Right atrium auricular region (tissue), 2 donors: Measurements from ENCODE around the gene TAGLN3. TPM values are rescaled to one million over a fixed set of nuclear protein-coding genes. Genes with fewer than 3 reads are reported as not detected.

Source experiments
- DNase-seq: peaks from one replicate; pipeline ENCODE4 v3.0.0-alpha.2; 2019; ENCODE audit warnings: low spot score
- H3K27ac ChIP-seq, 2 donors: fragments of 200-600 bp; sonication (generic); 1 replicate in 1 of 2; 2 replicates in 1 of 2; pipeline ENCODE4 v1.5.1; 2016 to 2019
- H3K27me3 ChIP-seq, 2 donors: fragments of 200-600 bp; sonication (generic); one replicate each; pipeline versions ENCODE4 v1.5.1 to v1.6.0; 2017 to 2019
- H3K36me3 ChIP-seq: fragments of 200-600 bp; sonication (generic); one replicate; pipeline ENCODE4 v1.5.1; 2016
- H3K4me1 ChIP-seq, 2 donors: fragments of 200-600 bp; sonication (generic); one replicate each; pipeline versions ENCODE4 v1.5.1 to v1.6.0; 2017 to 2019
- H3K4me3 ChIP-seq, 2 donors: fragments of 200-600 bp; sonication (generic); 1 replicate in 1 of 2; 2 replicates in 1 of 2; pipeline ENCODE4 v1.5.1; 2017 to 2019; ENCODE audit warnings: mild to moderate bottlenecking in 1 of 2, moderate library complexity in 1 of 2
- H3K9me3 ChIP-seq, 2 donors: fragments of 200-600 bp; sonication (generic); one replicate each; pipeline ENCODE4 v1.5.1; 2019
- total RNA-seq, 2 donors: library from RNA; depleted of rRNA; stranded (reverse); fragments of >200 nt; gene quantifications; one replicate each; pipeline ENCODE4 v1.1.0, GENCODE V29; 2016
- TF ChIP-seq, protein P1 (sequence below), 2 donors: fragments of 200-600 bp; sonication (generic); IDR thresholded peaks; one replicate each; pipeline ENCODE4 v1.5.1; 2019; ENCODE audit warnings: antibody characterized with exemption in 2 of 2

Gene TAGLN3
- total RNA-seq, 2 donors from 2014 or later, result not detected

DNA sequence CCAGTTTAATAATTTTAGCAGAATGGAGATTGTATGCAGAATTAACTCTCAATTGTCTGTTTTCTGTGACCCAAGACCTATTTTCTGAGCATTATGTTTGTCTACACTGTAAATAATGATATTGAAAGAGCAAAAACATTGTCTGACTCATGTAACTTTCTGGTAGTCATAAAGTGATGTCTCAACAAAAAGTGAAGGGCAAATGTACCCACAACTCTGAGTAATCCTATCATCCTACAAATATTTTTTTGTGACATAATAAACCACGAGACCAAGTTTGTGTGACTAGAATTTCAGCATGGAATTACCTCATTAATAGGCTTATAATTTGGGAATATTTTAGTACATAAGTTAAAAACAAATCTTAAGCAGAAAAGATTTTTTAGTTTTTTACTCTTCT is 35.3 kb upstream of the TAGLN3 start:
- Histone ChIP-seq H3K27ac (no peak overlapping the region), H3K4me3 (no peak overlapping the region), H3K9me3 (no peaks in the 10 kb centered on the region), H3K27me3 (no peaks in the 10 kb centered on the region), H3K4me1 (peaks cover 0 to 13% of the 10 kb centered on the region in 2 donors), H3K36me3 (peaks cover 5% of the 10 kb centered on the region)
- TF ChIP-seq, protein P1, sequence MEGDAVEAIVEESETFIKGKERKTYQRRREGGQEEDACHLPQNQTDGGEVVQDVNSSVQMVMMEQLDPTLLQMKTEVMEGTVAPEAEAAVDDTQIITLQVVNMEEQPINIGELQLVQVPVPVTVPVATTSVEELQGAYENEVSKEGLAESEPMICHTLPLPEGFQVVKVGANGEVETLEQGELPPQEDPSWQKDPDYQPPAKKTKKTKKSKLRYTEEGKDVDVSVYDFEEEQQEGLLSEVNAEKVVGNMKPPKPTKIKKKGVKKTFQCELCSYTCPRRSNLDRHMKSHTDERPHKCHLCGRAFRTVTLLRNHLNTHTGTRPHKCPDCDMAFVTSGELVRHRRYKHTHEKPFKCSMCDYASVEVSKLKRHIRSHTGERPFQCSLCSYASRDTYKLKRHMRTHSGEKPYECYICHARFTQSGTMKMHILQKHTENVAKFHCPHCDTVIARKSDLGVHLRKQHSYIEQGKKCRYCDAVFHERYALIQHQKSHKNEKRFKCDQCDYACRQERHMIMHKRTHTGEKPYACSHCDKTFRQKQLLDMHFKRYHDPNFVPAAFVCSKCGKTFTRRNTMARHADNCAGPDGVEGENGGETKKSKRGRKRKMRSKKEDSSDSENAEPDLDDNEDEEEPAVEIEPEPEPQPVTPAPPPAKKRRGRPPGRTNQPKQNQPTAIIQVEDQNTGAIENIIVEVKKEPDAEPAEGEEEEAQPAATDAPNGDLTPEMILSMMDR (IDR thresholded peaks at IDR 0.05), result no peak
- no peak for DNase-seq

DNA sequence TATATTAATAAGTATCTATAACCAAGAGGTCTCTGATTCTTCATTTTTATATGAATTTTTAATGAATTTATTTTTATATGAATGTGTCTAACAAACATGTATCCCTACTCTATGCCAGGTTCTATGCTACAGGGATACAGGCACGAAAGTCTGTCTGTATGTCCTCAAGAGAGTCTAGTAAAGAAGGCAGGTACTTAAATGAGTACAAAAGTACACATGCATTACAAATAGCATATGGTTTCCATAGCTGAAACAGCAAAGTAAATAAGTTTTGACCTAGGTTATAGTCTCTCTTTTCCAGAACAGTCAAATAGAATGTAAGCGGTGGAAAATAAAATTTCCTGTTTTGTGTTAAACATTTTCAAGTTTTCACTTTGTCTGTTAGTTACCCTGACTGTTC is 33.2 kb upstream of the TAGLN3 start:
- TF ChIP-seq, protein P1 (IDR thresholded peaks at IDR 0.05), result no peak
- no peak for DNase-seq
- Histone ChIP-seq H3K9me3 (no peaks in the 10 kb centered on the region), H3K27ac (no peak overlapping the region), H3K36me3 (peaks cover 10% of the 10 kb centered on the region), H3K4me3 (no peak overlapping the region), H3K4me1 (peaks cover 0 to 19% of the 10 kb centered on the region in 2 donors), H3K27me3 (no peaks in the 10 kb centered on the region)

DNA sequence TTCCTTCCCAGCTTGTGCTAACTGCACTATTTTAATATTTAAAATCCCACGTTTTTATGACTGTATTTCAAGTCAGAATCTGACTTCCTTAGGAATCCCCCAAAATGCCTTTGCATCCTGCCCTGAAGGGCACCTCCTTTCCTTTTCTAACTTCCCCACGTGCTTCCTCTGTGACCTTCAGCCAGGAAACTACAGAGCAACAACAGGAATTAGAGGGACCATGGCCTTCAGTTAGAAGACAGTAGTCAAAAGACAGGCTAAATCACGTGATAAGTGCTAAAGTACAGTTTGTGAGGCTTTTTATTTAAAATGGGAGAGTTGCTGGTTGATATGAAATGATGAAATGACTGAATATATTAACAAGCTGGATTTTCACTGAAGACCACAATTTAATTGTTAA is 31.7 kb upstream of the TAGLN3 start:
- Histone ChIP-seq H3K36me3 (peaks cover 10% of the 10 kb centered on the region), H3K9me3 (no peaks in the 10 kb centered on the region), H3K27ac (peak overlapping the region; percentile 5 to 8), H3K27me3 (no peaks in the 10 kb centered on the region), H3K4me3 (no peak overlapping the region), H3K4me1 (peaks cover 0 to 19% of the 10 kb centered on the region in 2 donors)
- no peak for DNase-seq
- TF ChIP-seq, protein P1 (IDR thresholded peaks at IDR 0.05), result no peak

DNA sequence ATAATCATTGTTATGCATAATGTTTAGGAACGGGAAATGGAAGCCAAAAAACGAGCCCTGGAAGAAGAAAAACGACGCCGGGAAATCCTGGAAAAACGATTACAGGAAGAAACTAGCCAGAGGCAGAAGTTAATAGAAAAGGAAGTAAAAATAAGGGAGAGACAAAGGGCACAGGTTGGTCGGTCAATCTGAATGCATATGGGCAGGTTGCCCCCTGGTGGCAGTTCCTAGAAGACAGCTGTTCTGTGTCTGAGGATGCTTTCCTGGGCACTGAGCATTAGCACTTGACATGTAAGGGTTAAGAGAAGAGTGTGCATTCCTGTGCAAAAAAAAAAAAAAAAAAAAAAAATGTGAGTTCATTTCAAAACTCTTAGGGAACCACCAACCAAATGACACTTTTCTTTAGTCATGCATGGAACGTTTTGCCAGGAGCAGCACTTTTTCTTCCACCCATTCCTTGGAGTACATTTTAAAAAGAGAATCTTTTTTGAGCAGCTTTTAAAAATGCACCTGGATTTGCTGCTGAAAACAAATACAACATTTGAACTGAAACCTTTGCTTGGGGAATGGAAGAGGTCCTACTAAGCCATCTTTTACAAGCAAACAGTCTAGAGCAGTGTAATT is 31.0 kb upstream of the TAGLN3 start:
- Histone ChIP-seq H3K27me3 (no peaks in the 10 kb centered on the region), H3K27ac (peak overlapping the region in 1 of 2 donors; percentile 8), H3K4me1 (peaks cover 0 to 19% of the 10 kb centered on the region in 2 donors), H3K4me3 (no peak overlapping the region), H3K9me3 (no peaks in the 10 kb centered on the region), H3K36me3 (peaks cover 10% of the 10 kb centered on the region)
- DNase-seq, result peak; percentile 97
- TF ChIP-seq, protein P1 (IDR thresholded peaks at IDR 0.05), result peak; percentile 92

DNA sequence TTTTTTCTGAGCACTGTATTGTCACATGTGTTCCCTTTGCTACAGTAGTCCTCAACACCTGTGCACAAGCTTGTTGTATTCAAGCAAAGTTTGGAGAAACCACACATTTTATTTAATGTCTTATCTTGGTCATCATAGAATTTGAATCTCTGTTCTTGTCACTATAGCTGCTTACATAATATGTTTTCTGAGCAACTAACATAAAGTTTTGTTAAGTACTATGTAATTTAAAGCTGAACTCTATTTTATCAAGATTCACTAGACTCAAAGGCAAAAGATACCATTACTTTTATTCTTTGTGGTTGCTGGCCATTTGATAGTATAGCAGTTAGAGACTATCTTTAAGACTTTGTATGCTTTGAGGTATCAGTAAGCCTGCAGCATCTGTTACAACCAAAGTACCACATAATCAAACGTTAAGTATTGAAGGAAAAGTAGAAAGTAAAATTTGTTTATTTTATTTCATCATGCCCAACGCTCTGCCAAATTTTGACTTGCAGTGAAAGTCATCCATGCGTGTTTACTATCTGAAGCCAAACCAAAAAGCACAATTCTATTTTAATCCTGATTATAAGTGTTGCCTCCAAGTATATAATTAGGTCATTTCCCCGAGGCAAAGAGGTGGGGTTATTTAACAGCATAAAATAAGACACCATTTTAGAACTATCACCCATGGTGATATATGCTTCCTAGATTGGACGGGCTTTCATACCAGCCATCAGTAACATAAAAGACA is 30.2 kb upstream of the TAGLN3 start:
- Histone ChIP-seq H3K9me3 (no peaks in the 10 kb centered on the region), H3K27me3 (no peaks in the 10 kb centered on the region), H3K36me3 (peaks cover 4% of the 10 kb centered on the region), H3K4me1 (peaks cover 0 to 19% of the 10 kb centered on the region in 2 donors), H3K4me3 (no peak overlapping the region), H3K27ac (no peak overlapping the region)
- TF ChIP-seq, protein P1 (IDR thresholded peaks at IDR 0.05), result no peak
- no peak for DNase-seq
